GM11168 (cell line): ENCODE measurements around the gene FIBCD1.
"Not testable (repeated sequence)": the region's sequence is repeated elsewhere in the genome, so short reads cannot be mapped to it uniquely, and the experiment has no call there.

Source experiments
- in situ Hi-C: fragments of 300-500 bp; cut with MboI; formaldehyde crosslinking; loops from one replicate; pipeline ENCODE4 v1.12.0; 2022; ENCODE audit warnings: low sequenced_read_pairs; ENCODE audit not compliant: unreplicated experiment

FIBCD1 gene

DNA sequence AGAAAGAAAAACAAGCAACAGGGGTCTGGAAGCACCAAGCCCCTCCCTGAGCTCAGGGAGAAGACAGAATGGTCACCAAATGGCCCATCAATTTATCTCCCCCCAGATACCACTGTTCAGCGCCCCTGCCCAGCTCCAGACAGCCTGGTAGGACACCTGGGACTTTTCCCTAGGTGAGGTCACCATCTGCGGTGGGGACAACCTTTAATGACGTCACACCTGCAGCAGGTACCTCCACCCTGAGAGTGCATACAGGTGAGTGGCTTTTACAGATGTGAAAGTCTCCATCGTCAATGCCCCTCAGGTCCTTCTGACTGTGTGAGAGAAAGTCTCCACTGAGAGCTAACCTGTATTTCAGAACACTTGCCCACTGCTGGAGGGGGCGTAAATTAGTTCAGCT lies 35.6 kb upstream of the FIBCD1 start:
- in situ Hi-C loops, result no loop called here

DNA sequence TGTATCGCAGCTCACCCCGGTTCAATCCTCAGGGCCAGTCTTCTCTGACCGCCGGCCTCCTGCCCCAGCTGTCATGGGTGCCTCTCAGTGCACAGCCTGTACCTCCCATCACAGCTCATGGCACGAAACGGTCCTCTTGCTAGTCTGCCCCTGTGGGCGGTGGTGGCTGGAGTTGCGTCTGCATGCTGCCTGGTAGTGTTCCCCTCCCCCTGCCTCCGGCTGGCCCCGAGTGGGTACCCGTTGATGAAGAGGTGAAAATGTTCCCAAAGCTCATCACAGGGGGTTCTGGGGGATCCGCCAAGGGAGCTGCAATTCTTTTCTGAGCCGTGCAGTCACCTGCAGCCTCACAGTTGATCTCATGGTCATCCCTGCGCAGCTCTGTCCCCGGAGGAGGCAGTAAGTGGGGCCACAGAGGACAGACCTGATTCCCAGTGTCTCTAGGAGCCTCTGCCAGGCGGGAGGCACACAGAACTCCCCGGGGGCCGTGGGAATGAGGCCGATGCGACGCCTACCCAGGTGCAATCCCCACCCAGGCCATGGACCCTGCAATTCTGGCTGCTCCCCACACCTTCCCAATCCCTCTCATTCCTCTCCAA lies 34.7 kb upstream of the FIBCD1 start:
- in situ Hi-C loops, result no loop called here

DNA sequence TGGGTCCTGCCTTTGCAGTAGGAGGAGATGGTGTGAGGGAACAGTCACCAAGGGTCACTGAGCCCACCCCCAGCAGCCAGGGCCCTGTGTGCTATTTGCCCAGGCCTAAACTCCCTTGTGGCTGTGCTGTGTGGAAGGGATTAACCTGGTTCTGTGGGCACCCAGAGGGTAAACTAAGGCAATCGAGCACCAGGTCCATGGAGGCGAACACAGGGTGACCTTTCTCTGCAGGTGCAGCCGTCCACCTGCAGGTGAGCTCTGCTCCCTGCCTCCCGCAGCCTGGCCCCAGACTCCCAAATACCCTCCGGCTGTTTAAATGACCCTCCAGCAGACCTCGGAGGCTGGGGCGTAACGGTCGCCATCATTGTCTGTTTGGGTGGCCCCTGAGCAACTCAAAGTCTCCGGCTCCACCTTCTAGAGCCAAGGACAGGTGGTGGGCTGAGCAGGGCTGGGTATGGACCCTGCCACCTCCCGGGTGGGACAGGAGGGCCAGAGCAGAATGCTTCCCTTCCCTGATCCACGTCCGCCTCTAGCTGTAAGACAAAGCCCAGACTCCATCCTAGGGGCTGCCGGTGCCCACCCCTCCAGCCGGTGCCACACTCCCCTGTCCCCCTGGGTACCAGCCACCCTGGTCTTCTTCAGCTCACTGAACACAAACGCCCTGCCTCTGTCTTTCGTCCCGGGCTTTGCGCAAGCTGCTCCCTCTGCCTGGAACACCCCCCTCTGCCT lies 34.1 kb upstream of the FIBCD1 start:
- in situ Hi-C loops, result no loop called here

DNA sequence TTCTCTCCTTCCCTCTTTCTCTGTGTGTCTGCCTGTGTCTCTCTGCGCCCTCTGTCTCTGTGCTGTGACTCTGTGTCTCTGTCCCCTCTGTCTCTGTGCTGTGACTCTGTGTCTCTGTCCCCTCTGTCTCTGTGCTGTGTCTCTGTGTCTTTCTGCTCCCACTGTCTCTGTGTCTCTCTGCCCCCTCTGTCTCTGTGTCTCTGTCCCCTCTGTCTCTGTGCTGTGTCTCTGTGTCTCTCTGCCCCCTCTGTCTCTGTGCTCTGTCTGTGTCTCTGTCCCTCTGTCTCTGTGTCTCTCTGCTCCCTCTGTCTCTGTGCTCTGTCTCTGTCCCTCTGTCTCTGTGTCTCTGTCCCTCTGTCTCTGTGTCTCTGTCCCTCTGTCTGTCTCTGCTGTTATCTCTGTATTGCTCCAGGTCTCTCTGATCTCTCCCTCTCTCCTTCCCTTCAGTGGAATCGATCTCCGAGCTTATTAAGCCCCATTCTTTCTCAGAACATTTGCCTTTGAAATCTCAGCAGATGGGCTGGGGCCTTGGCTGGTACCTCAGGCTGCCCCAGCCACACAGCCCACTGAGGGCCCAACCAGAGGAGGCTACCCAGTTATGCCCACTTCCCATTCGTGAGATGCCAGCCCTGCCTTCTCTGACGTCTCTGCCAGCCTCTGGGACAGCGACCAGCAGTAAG lies 33.4 kb upstream of the FIBCD1 start:
- in situ Hi-C loops, result no loop called here

DNA sequence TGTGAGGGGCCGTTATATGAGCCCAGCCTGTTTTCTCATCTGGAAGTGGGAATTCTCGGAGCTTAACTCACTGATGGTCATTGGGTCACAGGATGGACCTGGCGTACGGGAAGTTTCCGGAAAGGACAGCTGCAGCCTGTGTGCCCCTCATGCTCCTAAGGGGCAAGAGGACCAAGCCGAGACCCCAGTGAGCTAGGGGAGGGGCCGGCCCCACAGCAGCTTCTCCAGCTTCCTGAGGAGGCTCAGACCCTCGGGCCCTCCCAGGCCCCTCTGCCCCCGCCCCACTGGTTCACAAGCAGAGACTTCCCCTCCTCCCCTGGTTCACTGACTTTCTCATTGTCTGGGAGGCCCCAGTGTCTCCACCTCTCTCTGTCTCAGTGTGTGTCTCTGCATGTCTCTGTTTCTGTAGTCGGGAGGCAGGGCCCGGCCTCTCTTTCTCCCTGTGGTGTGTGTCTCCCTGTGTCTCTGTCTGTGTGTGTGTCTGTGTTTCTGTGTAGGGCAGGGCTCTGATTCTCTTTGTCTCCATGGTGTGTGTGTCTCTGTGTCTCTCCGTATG lies 32.3 kb upstream of the FIBCD1 start:
- in situ Hi-C loops, result no loop called here

DNA sequence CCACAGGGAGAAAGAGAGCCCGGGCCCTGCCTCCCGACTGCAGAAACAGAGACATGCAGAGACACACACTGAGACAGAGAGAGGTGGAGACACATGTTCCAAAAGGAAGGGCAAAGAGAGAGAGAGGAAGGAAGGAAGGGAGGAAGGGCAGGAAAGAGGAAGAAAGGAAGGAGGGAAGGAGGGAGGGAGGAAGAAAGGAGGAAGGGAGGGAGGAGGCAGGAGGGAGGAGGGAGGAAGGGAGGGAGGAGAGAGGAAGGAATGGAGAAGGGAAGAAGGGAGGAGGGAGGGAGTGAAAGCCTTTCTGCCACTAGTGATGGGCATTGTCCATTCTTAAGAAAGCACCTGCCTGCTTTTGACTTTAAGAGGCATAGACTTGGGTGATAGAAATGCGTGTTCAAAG lies 31.8 kb upstream of the FIBCD1 start:
- in situ Hi-C loops, result no loop called here

DNA sequence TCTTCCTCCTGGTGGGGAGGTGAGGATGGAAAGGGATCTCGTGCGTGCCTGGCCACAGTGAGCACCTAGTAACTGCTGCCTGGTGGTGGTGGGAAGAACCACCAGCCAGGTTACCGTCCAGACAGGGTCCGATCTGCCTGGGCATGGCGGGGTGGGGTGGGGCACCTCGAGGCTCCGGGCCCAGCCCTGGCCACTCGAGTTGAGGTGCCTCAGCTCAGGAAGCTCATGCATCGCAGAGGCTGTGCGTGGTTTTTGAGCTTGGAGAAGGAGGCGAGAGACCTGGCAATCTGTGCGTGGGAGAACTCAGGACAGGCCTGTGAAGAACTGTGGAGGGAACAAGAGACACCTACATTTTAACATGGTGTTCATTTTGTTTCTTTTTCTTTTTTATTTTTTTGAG lies 31.0 kb upstream of the FIBCD1 start:
- in situ Hi-C loops, result no loop called here

DNA sequence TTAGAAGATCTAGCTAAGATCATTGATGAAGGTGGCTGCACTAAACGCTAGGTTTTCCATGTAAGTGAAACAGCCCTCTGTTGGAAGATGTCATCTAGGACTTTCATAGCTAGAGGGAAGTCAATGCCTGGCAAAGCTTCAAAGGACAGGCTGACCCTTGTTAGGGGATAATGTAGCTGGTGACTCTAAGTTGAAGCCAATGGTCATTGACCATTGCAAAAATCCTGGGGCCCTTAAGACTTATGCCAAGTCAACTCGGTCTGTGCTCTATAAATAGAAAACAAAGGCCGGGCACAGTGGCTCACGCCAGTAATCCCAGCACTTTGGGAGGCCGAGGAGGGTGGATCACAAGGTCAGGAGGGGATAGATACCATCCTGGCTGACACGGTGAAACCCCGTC lies 26.6 kb upstream of the FIBCD1 start:
- in situ Hi-C loops, result no loop called here

DNA sequence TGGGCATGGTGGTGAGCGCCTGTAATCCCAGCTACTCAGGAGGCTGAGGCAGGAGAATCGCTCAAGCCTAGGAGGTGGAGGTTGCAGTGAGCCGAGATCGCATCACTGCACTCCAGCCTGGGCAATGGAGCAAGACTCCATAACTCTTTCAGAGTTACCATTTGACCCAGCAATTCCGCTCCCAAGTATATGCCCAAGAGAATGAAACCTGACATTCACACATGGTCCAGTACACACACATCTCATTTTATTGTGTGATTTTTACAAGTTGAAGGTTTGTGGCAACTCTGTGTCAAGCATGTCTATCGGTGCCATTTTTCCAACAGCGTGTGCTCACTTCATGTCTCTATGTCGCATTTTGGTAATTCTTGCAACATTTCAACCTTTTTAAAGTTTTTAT lies 24.9 kb upstream of the FIBCD1 start:
- in situ Hi-C loops, result no loop called here

DNA sequence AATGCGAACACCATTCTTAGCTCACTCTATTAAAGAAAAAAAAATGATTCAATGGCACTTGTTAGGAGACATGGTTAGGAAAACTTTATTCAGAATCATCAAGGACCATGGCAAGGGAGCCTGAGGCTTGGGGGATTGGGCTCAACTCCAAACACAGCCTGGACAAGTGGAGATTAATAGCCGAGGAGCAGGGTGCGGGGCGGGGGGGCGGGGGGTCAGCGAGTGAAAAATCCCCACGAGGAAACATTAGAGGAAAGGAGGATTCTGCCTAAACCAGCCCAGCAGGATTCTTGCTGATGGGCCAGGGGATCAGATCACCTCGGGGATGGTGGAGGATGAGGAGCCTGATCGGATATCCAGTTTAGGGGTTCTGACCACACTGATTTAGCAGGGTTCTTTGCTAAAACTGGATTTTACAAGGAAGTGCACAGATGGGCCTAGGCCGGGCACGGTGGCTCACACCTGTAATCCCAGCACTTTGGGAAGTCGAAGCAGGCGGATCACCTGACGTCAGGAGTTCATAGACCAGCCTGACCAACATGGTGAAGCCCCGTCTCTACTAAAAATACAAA lies 24.4 kb upstream of the FIBCD1 start:
- in situ Hi-C loops, result no loop called here

DNA sequence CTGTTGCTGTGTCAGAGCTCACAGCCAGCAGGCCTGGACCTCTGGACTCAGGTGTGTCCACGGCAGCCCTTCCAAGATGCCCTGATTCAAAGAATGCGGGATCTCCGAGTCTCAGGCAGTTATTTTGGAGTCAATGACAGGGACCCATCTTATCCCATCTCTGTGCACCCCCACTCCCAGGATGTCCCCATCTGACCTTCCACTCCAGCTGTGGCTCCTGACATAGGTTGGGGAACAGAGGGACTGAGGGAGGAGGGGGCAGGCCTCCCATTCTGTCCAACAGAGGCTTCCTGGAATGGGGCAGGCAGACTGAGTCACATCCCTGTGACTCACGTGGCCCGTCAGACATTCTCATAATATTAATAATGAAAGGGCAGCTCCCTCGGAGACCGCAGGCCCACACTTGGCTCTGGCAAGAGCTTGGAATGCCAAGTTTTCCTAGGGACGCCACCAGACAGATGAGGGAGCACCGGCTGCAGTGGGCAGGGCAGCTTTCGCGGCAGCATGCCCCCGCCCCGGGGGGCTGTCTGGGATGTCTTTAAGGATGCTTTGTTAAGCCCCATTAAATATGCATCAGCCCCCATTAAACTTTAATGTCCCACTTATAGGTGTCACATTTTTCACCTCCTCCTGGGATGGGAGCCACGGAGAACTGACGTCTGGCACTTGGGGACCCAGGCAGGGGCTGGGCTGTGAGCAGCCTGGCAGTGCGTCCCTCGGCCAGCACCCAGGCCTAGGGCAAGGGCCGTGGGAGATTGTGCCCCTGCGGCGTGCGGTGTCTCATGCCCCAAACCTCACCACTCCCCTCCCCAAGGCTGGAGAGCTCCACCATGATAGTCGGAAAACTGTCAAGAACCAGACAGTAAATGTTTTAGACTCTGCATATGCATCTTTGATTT lies 23.6 kb upstream of the FIBCD1 start:
- in situ Hi-C loops, result no loop called here

DNA sequence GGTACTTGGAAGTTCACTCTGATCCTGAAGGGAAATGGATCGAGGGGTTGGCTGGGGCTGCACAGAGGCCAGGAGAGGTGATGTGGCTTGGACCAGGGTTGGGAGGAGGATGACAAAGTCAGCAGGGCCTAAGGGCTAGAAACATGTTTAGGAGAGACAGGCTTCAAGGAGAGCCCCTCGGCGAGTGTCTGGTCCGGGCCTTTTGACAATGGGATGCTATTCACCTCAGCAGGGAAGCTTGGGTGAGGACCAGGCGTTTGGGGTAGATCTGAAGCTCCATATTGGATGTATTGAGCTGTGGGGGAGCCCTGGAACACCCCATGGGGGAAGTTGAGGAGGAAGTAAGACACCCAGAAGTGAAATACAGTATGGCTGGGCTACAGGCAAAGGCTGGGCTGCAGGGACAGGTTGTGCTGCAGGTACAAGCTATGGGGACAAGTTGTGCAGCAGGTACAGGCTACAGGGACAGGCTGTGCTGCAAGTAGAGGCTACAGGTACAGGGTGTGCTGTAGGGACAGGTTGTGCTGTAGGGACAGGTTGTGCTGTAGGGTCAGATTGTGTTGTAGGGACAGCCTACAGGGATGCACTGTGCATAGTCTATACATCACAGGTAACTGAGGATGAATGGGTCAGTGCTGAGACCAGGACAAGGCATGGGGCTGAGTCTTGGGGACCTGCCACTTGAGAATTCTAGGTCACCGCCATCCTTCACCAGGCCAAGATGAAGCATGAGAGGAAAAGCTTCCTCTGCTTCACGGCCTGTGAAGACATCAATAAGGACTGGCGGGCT lies 22.7 kb upstream of the FIBCD1 start:
- in situ Hi-C loops, result no loop called here

DNA sequence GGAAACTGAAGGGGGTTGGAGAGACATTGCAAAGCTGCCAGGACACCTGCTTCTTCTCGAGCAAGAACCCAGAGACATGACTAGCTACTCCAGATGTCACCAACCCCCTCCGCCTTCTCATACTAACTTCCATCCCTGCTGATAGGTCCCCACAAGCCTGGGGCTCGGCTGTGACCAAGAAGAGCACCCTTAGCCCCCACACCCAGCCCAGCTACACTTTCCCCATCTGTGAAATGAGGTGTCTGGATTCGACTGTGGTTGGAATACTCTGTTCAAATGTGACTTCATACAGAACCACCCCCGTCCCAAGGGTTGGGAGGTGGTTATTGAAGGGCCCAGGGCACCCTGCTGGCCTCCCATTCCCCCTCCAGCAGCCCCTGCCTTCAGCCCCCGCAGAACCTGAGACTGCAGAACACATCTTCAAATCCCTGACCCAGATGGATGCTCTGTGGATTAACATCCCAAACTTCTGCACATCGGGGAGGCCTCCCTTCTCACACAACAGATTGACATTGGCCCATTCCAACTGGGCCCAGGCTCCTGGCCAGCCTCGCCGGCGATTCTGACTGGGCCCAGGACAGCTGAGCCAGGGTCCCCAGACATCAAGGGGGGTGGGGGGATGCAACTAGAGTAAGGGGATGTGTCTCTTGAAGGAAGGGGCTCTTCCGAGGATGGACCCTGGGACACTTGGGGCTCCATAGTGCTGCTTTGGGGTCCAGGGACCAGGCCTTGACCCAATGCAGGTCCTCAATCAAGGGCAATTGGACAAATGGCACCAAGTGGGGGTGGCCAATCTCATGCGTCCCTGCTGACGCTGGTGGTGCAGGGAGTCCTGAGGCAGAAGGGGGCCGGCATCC lies 21.7 kb upstream of the FIBCD1 start:
- in situ Hi-C loops, result no loop called here

DNA sequence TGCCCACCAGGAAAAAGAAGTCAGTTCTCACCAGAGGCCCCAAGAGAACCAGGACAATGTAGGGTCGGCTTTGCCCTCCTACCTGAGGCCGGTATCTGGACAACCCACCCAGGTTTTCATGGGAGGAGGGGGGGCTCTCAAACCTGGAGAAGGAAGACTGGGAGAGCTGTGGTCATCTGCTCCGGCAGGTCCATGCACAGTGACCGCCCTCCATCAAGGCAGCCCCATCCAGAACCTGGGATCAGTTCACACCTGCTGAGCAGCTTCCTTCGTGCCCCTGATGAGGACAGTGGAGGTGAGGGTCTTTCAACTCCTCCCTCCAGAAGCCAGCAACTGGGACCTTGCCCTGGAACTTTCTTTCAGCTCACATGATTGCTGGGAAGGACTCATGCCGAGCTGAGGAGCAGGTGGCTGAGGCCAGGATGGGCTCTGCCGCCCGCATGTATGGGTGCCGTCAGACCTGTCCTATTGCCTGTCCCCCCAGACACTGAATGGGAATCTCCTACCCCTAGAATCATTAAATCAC lies 20.8 kb upstream of the FIBCD1 start:
- in situ Hi-C loops, result no loop called here

DNA sequence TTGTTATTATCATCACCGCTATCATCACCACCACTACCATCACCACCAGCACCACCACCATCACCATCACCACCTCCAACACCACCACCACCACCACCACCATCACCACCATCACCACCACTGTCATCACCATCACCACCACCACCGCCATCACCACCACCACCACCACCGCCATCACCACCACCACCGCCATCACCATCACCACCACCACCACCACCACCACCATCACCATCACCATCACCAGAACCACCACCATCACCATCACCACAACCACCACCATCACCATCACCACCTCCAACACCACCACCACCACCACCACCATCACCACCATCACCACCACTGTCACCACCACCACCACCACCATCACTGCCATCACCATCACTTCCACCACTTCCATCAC lies 19.5 kb upstream of the FIBCD1 start:
- in situ Hi-C loops, result not testable (repeated sequence)

DNA sequence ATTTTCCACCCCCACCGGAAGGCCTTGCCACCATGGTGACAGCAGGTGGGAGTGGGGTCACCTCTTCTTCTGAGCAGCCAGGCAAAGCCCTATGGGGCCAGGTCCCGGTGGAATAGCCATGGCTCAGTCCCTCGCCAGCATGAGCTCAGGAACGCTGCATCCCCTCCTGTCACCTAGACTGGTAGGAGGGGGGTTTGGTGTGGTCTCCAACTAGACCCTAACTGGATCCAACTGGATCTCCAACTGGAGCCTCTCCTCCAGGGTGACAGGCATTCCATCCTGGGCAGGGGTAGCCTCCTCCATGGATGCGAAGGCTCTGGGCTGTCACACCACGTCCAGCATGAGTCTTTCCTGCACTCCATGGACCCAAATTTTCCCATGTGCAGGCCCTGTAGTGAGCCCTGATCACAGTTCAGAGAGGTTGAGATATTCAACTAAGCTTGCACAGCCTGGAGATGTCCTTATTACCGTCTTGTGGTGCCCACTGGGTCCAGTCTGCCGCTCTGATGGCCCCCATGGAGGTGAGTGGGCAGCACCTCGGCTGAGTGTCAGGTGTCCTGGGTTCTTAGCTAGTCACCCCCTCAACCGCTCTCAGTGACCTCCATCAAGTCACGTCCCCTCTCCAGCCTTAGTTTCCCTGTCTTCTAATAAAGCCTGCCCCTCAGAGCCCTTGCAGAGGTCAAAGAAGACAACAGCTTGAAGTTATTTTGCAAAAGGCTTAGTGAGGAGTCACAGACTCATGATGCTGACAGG lies 18.6 kb upstream of the FIBCD1 start:
- in situ Hi-C loops, result no loop called here

DNA sequence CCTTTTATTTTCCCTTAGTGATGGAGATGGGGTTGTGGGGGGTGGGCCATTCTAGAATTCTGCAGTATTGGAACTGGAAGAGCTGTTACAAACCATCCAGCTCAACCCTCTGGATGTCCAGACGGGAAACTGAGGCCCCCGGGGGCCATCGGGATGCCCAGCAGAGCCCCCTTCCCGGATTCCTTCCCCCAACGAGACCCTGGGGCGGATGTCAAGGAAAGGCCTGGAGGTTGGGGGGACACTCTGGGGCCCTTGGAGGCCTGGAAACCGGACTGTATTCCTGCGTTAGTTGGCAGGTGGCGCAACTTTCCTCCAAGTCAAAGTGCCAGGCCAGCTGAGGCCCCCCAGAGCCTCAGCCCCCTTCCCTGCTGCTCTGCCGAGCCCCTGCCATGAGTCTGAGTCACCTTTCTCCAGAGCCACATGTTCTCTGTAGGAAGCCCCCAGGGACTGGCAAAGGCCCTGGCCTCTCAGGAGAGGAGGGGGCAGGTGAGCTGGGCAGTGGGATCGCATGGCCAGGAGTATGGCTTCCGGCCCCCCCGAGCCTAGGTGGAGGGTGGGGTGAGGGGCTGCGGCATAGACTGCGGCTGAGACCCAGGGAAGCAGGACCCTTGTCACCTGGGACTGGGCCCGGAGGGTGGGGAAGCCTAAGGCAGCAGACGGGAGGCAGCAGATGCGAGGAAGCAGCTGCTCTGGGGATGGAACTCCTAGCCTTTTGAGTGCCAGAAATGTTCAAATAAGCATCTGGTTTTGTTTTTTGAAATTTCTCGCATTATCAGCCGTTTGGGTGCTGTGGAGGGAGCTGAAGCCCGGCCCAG lies 17.8 kb upstream of the FIBCD1 start:
- in situ Hi-C loops, result no loop called here
